HG03039 (cell line): Measurements from ENCODE around the gene SEC24C.
"Not testable (repeated sequence)": the region's sequence is repeated elsewhere in the genome, so short reads cannot be mapped to it uniquely, and the experiment has no call there.

Experiments
- ATAC-seq: cut with Tn5 transposase; IDR thresholded peaks from one replicate; pipeline ENCODE4 v1.9.1; 2021; ENCODE audit warnings: mild to moderate bottlenecking, moderate library complexity; ENCODE audit not compliant: unreplicated experiment

SEC24C gene

GRCh38 chr10:73743905-73744663, at the start of gene SEC24C:
Gene SEC24C, plus strand, starts transcription at chr10:73744372. Its CDS starts 2,461 bp downstream, at chr10:73746833.
- peak; percentile 88 for ATAC-seq

- ATAC-seq = not testable (repeated sequence)
Observed at GRCh38 chr10:73695302-73695701, 48.9 kb upstream of the SEC24C start.

GRCh38 chr10:73697675-73698159, 46.5 kb upstream of the SEC24C start, which contains the start of gene AGAP5:
Gene AGAP5, minus strand, starts transcription at chr10:73698109. Its CDS starts 354 bp downstream, at chr10:73697755.
- not testable (repeated sequence) for ATAC-seq

GRCh38 chr10:73698819-73699218, 45.4 kb upstream of the SEC24C start:
- ATAC-seq = not testable (repeated sequence)

GRCh38 chr10:73703924-73704323, 40.2 kb upstream of the SEC24C start:
- not testable (repeated sequence) for ATAC-seq

GRCh38 chr10:73705506-73706072, 38.6 kb upstream of the SEC24C start:
- not testable (repeated sequence) for ATAC-seq

- ATAC-seq = not testable (repeated sequence)
Observed at GRCh38 chr10:73706488-73706887, 37.7 kb upstream of the SEC24C start.

GRCh38 chr10:73707628-73708027, 36.5 kb upstream of the SEC24C start:
- not testable (repeated sequence) for ATAC-seq

GRCh38 chr10:73708122-73708521, 36.0 kb upstream of the SEC24C start:
- not testable (repeated sequence) for ATAC-seq

- not testable (repeated sequence) for ATAC-seq
Observed at GRCh38 chr10:73711683-73712082, 32.5 kb upstream of the SEC24C start.

- not testable (repeated sequence) for ATAC-seq
Observed at GRCh38 chr10:73713912-73714311, 30.3 kb upstream of the SEC24C start.

GRCh38 chr10:73714483-73714882, 29.7 kb upstream of the SEC24C start:
- not testable (repeated sequence) for ATAC-seq

GRCh38 chr10:73715179-73716156, 28.7 kb upstream of the SEC24C start:
- ATAC-seq = not testable (repeated sequence)

- no peak for ATAC-seq
Observed at GRCh38 chr10:73716251-73716650, 27.9 kb upstream of the SEC24C start.

GRCh38 chr10:73717556-73717955, 26.6 kb upstream of the SEC24C start:
- no peak for ATAC-seq

GRCh38 chr10:73720561-73720960, 23.6 kb upstream of the SEC24C start:
- not testable (repeated sequence) for ATAC-seq

- no peak for ATAC-seq
Observed at GRCh38 chr10:73723516-73723915, 20.7 kb upstream of the SEC24C start.

GRCh38 chr10:73729781-73730152, 14.4 kb upstream of the SEC24C start:
- ATAC-seq = not testable (repeated sequence)

- ATAC-seq = peak; percentile 81
Observed at GRCh38 chr10:73730153-73730906, 13.8 kb upstream of the SEC24C start.
